Measurements from ENCODE around the gene HINT1. TPM values are rescaled to one million over a fixed set of nuclear protein-coding genes. Genes with fewer than 3 reads are reported as not detected.

Gene HINT1
- total RNA-seq, 1 donor = 134 TPM

- H3K36me3 ChIP-seq (ENCODE audit: insufficient read depth, low read length) = no peaks in the 10 kb centered on the region
- no peak overlapping the region for H3K27ac ChIP-seq (ENCODE audit: low read depth, low read length)
- H3K4me2 ChIP-seq (ENCODE audit: insufficient read depth, low read length) = no peak overlapping the region
- no peaks in the 10 kb centered on the region for H3K4me1 ChIP-seq (ENCODE audit: insufficient read depth, low read length)
- no peak for DNase-seq (ENCODE audit: insufficient read length, low spot score, missing footprints)
- no peaks in the 10 kb centered on the region for H3K9me3 ChIP-seq (ENCODE audit: low read depth, low read length)
- no peaks in the 10 kb centered on the region for H3K27me3 ChIP-seq (ENCODE audit: insufficient read depth, low read length)
- no peak for TF ChIP-seq CTCF (IDR thresholded peaks at IDR 0.05; ENCODE audit: extremely low read depth, low read depth, low read length)
- no peak overlapping the region for H2AFZ ChIP-seq (ENCODE audit: low read length)
- H3K79me2 ChIP-seq (ENCODE audit: insufficient read depth, low read length) = no peaks in the 10 kb centered on the region
- no peak overlapping the region for H3K4me3 ChIP-seq (ENCODE audit: insufficient read depth, low read length)
- H4K20me1 ChIP-seq (ENCODE audit: insufficient read depth, low read length) = no peaks in the 10 kb centered on the region
Measured at GRCh38 chr5:131150408-131150807, 14.6 kb downstream of the HINT1 start.

- no peak overlapping the region for H3K27ac ChIP-seq (ENCODE audit: low read depth, low read length)
- H3K4me1 ChIP-seq (ENCODE audit: insufficient read depth, low read length) = no peaks in the 10 kb centered on the region
- no peaks in the 10 kb centered on the region for H4K20me1 ChIP-seq (ENCODE audit: insufficient read depth, low read length)
- H3K9me3 ChIP-seq (ENCODE audit: low read depth, low read length) = no peaks in the 10 kb centered on the region
- H3K79me2 ChIP-seq (ENCODE audit: insufficient read depth, low read length) = no peaks in the 10 kb centered on the region
- TF ChIP-seq CTCF (IDR thresholded peaks at IDR 0.05; ENCODE audit: extremely low read depth, low read depth, low read length) = no peak
- H3K4me3 ChIP-seq (ENCODE audit: insufficient read depth, low read length) = no peak overlapping the region
- no peaks in the 10 kb centered on the region for H3K27me3 ChIP-seq (ENCODE audit: insufficient read depth, low read length)
- no peaks in the 10 kb centered on the region for H3K36me3 ChIP-seq (ENCODE audit: insufficient read depth, low read length)
- no peak for DNase-seq (ENCODE audit: insufficient read length, low spot score, missing footprints)
- no peak overlapping the region for H2AFZ ChIP-seq (ENCODE audit: low read length)
- H3K4me2 ChIP-seq (ENCODE audit: insufficient read depth, low read length) = no peak overlapping the region
Measured at GRCh38 chr5:131148835-131149234, 16.2 kb downstream of the HINT1 start.

- no peaks in the 10 kb centered on the region for H3K4me1 ChIP-seq (ENCODE audit: insufficient read depth, low read length)
- no peak overlapping the region for H3K4me3 ChIP-seq (ENCODE audit: insufficient read depth, low read length)
- H3K36me3 ChIP-seq (ENCODE audit: insufficient read depth, low read length) = no peaks in the 10 kb centered on the region
- H4K20me1 ChIP-seq (ENCODE audit: insufficient read depth, low read length) = no peaks in the 10 kb centered on the region
- H3K9me3 ChIP-seq (ENCODE audit: low read depth, low read length) = no peaks in the 10 kb centered on the region
- TF ChIP-seq CTCF (IDR thresholded peaks at IDR 0.05; ENCODE audit: extremely low read depth, low read depth, low read length) = no peak
- no peak overlapping the region for H3K27ac ChIP-seq (ENCODE audit: low read depth, low read length)
- H3K4me2 ChIP-seq (ENCODE audit: insufficient read depth, low read length) = no peak overlapping the region
- H3K27me3 ChIP-seq (ENCODE audit: insufficient read depth, low read length) = no peaks in the 10 kb centered on the region
- H3K79me2 ChIP-seq (ENCODE audit: insufficient read depth, low read length) = no peaks in the 10 kb centered on the region
- H2AFZ ChIP-seq (ENCODE audit: low read length) = no peak overlapping the region
- no peak for DNase-seq (ENCODE audit: insufficient read length, low spot score, missing footprints)
Measured at GRCh38 chr5:131147258-131147657, 17.8 kb downstream of the HINT1 start.

DNA sequence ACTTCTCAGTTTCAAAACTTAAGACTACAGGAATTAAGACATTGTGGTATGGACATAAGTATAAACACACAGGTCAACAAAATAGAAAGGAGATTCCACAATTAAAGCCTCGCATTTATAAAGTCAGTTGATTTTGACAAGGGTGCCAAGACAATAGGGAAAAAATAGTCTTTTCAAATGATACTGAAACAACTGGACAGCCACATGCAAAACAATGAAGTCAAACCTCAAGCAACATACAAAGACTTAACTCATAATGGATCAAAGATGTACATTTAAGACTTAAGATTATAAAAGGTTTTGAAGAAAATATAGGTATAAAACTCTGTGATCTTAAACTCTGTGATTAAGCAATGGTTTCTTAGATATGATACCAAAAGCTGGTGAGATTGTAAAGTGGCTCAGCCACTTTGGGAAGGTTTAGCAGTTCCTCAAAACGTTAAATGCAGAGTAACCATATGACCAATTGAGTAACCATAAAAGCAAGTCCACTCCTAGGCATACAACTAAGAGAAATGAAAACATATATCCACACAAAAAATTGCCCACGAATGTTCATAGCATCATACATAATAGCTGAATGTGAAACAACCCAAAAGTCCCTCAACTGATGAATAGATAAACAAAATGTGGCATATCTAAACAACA, 22.0 kb downstream of the HINT1 start:
- Histone ChIP-seq H3K9me3 (ENCODE audit: low read depth, low read length) (no peaks in the 10 kb centered on the region), H3K4me2 (ENCODE audit: insufficient read depth, low read length) (no peak overlapping the region), H4K20me1 (ENCODE audit: insufficient read depth, low read length) (no peaks in the 10 kb centered on the region), H3K36me3 (ENCODE audit: insufficient read depth, low read length) (no peaks in the 10 kb centered on the region), H3K4me1 (ENCODE audit: insufficient read depth, low read length) (no peaks in the 10 kb centered on the region), H3K4me3 (ENCODE audit: insufficient read depth, low read length) (no peak overlapping the region), H3K27me3 (ENCODE audit: insufficient read depth, low read length) (no peaks in the 10 kb centered on the region), H3K79me2 (ENCODE audit: insufficient read depth, low read length) (no peaks in the 10 kb centered on the region), H3K27ac (ENCODE audit: low read depth, low read length) (no peak overlapping the region), H2AFZ (ENCODE audit: low read length) (no peak overlapping the region)
- no peak for TF ChIP-seq CTCF (IDR thresholded peaks at IDR 0.05; ENCODE audit: extremely low read depth, low read depth, low read length)
- no peak for DNase-seq (ENCODE audit: insufficient read length, low spot score, missing footprints)

Data from osteoblast (primary cell).